K562 (cell line): Measurements from ENCODE around the gene FAR1. TPM values are rescaled to one million over a fixed set of nuclear protein-coding genes. Genes with fewer than 3 reads are reported as not detected.

Source experiments
- FOXA3 ChIP-seq, 2 experiments: fragments of 450-650 bp in 1 of 2; sonication (generic) in 1 of 2; formaldehyde crosslinking; IDR thresholded peaks in 1 of 2; conservative IDR thresholded peaks in 1 of 2; 2 replicates each; pipeline versions ENCODE4 v1.4.0 to v1.8.0; 2020 to 2022; ENCODE audit warnings: mild to moderate bottlenecking in 2 of 2, missing genetic modification reagents in 1 of 2
- GTF3C2 ChIP-seq: IDR thresholded peaks from 3 replicates; pipeline ENCODE4 v1.6.1; 2011; ENCODE audit warnings: borderline replicate concordance, mild to moderate bottlenecking, moderate library complexity; ENCODE audit not compliant: insufficient read length; ENCODE audit errors: extremely low read depth
- KAT7 ChIP-seq: sonication (generic); formaldehyde crosslinking; IDR thresholded peaks from 2 replicates; pipeline ENCODE4 v1.8.0; 2022; ENCODE audit warnings: missing genetic modification reagents, mild to moderate bottlenecking, borderline replicate concordance
- MLLT1 ChIP-seq, 2 experiments: fragments of 450-650 bp; IDR thresholded peaks; 2 replicates each; pipeline ENCODE4 v1.6.1; 2016
- RCOR1 ChIP-seq, 2 experiments: IDR thresholded peaks; 2 replicates each; pipeline ENCODE4 v1.6.1; 2012; ENCODE audit warnings: low read depth in 2 of 2, low read length in 2 of 2, borderline replicate concordance in 1 of 2, improper control_type of control experiment in 1 of 2
- SFPQ ChIP-seq: fragments of 200-400 bp; formaldehyde crosslinking; IDR thresholded peaks from 2 replicates; pipeline ENCODE4 v1.6.1; 2017; ENCODE audit warnings: mild to moderate bottlenecking, low read depth, low read length, moderate library complexity
- ZBTB8A ChIP-seq: fragments of 450-650 bp; IDR thresholded peaks from 2 replicates; pipeline ENCODE4 v1.6.1; 2018; ENCODE audit warnings: mild to moderate bottlenecking, moderate library complexity; ENCODE audit not compliant: partially characterized antibody
- ZNF398 ChIP-seq: fragments of 250-450 bp; sonication (Bioruptor Pico); IDR thresholded peaks from 2 replicates; pipeline ENCODE4 v1.8.0; 2021; ENCODE audit warnings: moderate library complexity, mild to moderate bottlenecking, inconsistent platforms
- ZNF407 ChIP-seq: fragments of 450-650 bp; IDR thresholded peaks from 2 replicates; pipeline ENCODE4 v1.6.1; 2016; ENCODE audit warnings: low read depth
- polyA plus RNA-seq, 8 experiments: library from polyadenylated mRNA; depleted of rRNA in 4 of 8; stranded (reverse) in 5 of 8; unstranded in 3 of 8; fragments of >200 nt; fragmentation: Nextera tagmentation in 2 of 8; fragmentation: Illumina TruSeq in 1 of 8; extraction: Ambion mirVana in 2 of 8; extraction: Trizol in 1 of 8; gene quantifications; 2 replicates each; pipeline versions ENCODE4 v1.2.1 to v1.2.3, GENCODE V29; 2011 to 2014; ENCODE audit warnings: inconsistent platforms in 1 of 8, missing spikeins in 1 of 8
- total RNA-seq, 7 experiments: library from RNA; depleted of rRNA in 6 of 7; stranded (reverse); fragments of >200 nt in 6 of 7; fragmentation: Illumina TruSeq in 2 of 7; extraction: Trizol in 2 of 7; gene quantifications; 2 replicates each; pipeline versions ENCODE4 v1.2.1 to v1.2.3, GENCODE V29; 2011 to 2021; ENCODE audit warnings: low replicate concordance in 1 of 7

The FAR1 gene
- total and polyA plus RNA-seq, 9 of the 15 experiments (the other 6 are each of a cell fraction or from before 2014, with no cell fraction given): 17.7 to 88.2 (median 52.6) TPM

GRCh38 chr11:13699870-13700269 is 31.4 kb downstream of the FAR1 start (continued):
- TF ChIP-seq ZNF407: no peak
- TF ChIP-seq MLLT1 (IDR thresholded peaks at IDR 0.05): no peak
- TF ChIP-seq ZNF398 (CRISPR knock-in tag): no peak
- peak in 1 of 2 experiments; percentile 77; a peak in 2 of 4 replicates for TF ChIP-seq FOXA3 (CRISPR knock-in tag; conservative IDR thresholded peaks at IDR 0.05 in 1 of 2, IDR thresholded peaks at IDR 0.05 in 1 of 2)
- peak in 1 of 2 experiments; percentile 49; a peak in 1 of 4 replicates for TF ChIP-seq RCOR1 (IDR thresholded peaks at IDR 0.05; ENCODE audit: borderline replicate concordance in 1 of 2, low read depth in 2 of 2, low read length in 2 of 2)
- no peak for TF ChIP-seq KAT7 (CRISPR knock-in tag)
- no peak for TF ChIP-seq GTF3C2
- TF ChIP-seq ZBTB8A: no peak
- no peak for TF ChIP-seq SFPQ
